Adrenal gland (tissue), 12 donors: Measurements from ENCODE around the gene ERAP2. TPM values are rescaled to one million over a fixed set of nuclear protein-coding genes. Genes with fewer than 3 reads are reported as not detected.

Experiments
- DNase-seq, 7 donors: peaks; one replicate each; pipeline ENCODE4 v3.0.0-alpha.2; 2019 to 2020
- H3K27ac ChIP-seq, 5 donors: fragments of 200-600 bp; sonication (generic) in 4 of 5; 1 replicate in 3 of 5; 2 replicates in 2 of 5; pipeline versions ENCODE4 v1.5.1 to v1.8.0; 2016 to 2020; ENCODE audit warnings: mild to moderate bottlenecking in 1 of 5
- H3K27me3 ChIP-seq: fragments of 200-600 bp; 2 replicates; pipeline ENCODE4 v1.8.0; 2021
- H3K36me3 ChIP-seq, 2 donors: fragments of 200-600 bp; replicated peaks in 1 of 2; 1 replicate in 1 of 2; 2 replicates in 1 of 2; pipeline versions ENCODE4 v1.5.1 to v1.8.0; 2018 to 2022
- H3K4me1 ChIP-seq, 2 donors: fragments of 200-600 bp; replicated peaks in 1 of 2; 1 replicate in 1 of 2; 2 replicates in 1 of 2; pipeline versions ENCODE4 v1.5.1 to v1.8.0; 2018 to 2021
- H3K4me3 ChIP-seq, 4 donors: fragments of 200-600 bp; sonication (generic) in 3 of 4; one replicate each; pipeline ENCODE4 v1.5.1; 2016 to 2018
- H3K9me3 ChIP-seq, 3 donors: fragments of 200-600 bp; sonication (generic) in 1 of 3; replicated peaks in 1 of 3; 1 replicate in 2 of 3; 2 replicates in 1 of 3; pipeline versions ENCODE4 v1.5.1 to v1.8.0; 2016 to 2021
- POLR2A ChIP-seq, 2 donors: fragments of 450-650 bp; IDR thresholded peaks; one replicate each; pipeline ENCODE4 v1.6.1; 2017; ENCODE audit warnings: antibody characterized with exemption in 2 of 2, mild to moderate bottlenecking in 2 of 2, moderate library complexity in 1 of 2
- WGBS, 4 donors: extraction: QIAGEN DNeasy Blood & Tissue Kit in 2 of 4; methylation state at CpG; one replicate each; pipeline versions ENCODE4 v1.1.5 to v1.1.7; 2013 to 2017; 5-methylcytosine and 5-hydroxymethylcytosine counted together
- intact Hi-C, 2 donors: fragments of 100-400 bp; cut with DNase I; formaldehyde crosslinking; loops; one replicate each; pipeline versions ENCODE4 v1.14.1 to v1.15.0; 2022 to 2023
- polyA plus RNA-seq, 3 donors: library from polyadenylated mRNA; stranded (reverse); fragments of 200-250 nt in 2 of 3; fragments of 350-450 nt in 1 of 3; fragmentation: Illumina TruSeq in 1 of 3; extraction: RNeasy Lipid Tissue Mini Kit (QIAGEN cat#74804) in 1 of 3; gene quantifications; one replicate each; pipeline ENCODE4 v1.2.3, GENCODE V29; 2013 to 2014
- total RNA-seq, 9 donors: library from RNA; depleted of rRNA in 4 of 9; stranded (reverse); fragments of >200 nt in 4 of 9; fragments of 120-200 nt in 1 of 9; fragmentation: NEBNext Ultra II Directional in 1 of 9; extraction: Animal tissue kit (Norgen Biotek cat#: 25700) in 1 of 9; gene quantifications; one replicate each; pipeline versions ENCODE4 v1.1.0 to v1.2.4, GENCODE V29; 2013 to 2023
- TF ChIP-seq, protein P1 (sequence below), 6 experiments: fragments of 450-650 bp in 4 of 6; fragments of 200-600 bp in 2 of 6; sonication (generic) in 1 of 6; IDR thresholded peaks; 1 replicate in 5 of 6; 2 replicates in 1 of 6; pipeline versions ENCODE4 v1.5.1 to v1.8.0; 2016 to 2021; ENCODE audit warnings: antibody characterized with exemption in 6 of 6, mild to moderate bottlenecking in 2 of 6, moderate library complexity in 1 of 6
- donor health status: healthy with polysubstance abuse.
- donor health status: Bipolar disorder and iron deficiency.
- donor health status: DM: yes; HTN: yes; CAD: no.
- donor health status: DM: no; HTN: no; CAD: no.
- donor health status: DM: no; HTN: no; CAD: no.
- donor health status: DM: yes; HTN: yes; CAD: no.

The ERAP2 gene
- total and polyA plus RNA-seq, 12 donors = 0.94 to 32.1 (median 10.2) TPM

DNA sequence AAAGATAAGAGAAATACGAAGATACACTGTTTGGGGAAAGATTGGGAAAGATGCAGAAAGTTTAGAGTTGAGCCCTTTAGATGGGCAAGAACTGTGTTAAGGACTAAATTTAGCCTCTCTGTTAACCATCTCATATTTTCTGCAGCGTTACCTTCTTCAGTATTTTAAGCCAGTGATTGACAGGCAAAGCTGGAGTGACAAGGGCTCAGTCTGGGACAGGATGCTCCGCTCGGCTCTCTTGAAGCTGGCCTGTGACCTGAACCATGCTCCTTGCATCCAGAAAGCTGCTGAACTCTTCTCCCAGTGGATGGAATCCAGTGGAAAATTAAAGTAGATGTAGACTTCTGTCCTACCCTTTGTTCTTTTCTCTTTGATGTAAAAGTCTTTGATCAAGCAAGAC, 33.1 kb downstream of the ERAP2 start:
- Histone ChIP-seq H3K27me3 (no peaks in the 10 kb centered on the region), H3K27ac (no peak overlapping the region), H3K9me3 (no peaks in the 10 kb centered on the region), H3K36me3 (no peaks in the 10 kb centered on the region), H3K4me1 (no peaks in the 10 kb centered on the region), H3K4me3 (no peak overlapping the region)
- no peak for DNase-seq
- WGBS, 4 donors = 79 to 82% (median 81%) methylated on average over 4 of the region's 4 CpGs
- intact Hi-C loops = no loop called here
- no peak for TF ChIP-seq POLR2A (IDR thresholded peaks at IDR 0.05)
- TF ChIP-seq, protein P1, sequence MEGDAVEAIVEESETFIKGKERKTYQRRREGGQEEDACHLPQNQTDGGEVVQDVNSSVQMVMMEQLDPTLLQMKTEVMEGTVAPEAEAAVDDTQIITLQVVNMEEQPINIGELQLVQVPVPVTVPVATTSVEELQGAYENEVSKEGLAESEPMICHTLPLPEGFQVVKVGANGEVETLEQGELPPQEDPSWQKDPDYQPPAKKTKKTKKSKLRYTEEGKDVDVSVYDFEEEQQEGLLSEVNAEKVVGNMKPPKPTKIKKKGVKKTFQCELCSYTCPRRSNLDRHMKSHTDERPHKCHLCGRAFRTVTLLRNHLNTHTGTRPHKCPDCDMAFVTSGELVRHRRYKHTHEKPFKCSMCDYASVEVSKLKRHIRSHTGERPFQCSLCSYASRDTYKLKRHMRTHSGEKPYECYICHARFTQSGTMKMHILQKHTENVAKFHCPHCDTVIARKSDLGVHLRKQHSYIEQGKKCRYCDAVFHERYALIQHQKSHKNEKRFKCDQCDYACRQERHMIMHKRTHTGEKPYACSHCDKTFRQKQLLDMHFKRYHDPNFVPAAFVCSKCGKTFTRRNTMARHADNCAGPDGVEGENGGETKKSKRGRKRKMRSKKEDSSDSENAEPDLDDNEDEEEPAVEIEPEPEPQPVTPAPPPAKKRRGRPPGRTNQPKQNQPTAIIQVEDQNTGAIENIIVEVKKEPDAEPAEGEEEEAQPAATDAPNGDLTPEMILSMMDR (IDR thresholded peaks at IDR 0.05) = no peak

DNA sequence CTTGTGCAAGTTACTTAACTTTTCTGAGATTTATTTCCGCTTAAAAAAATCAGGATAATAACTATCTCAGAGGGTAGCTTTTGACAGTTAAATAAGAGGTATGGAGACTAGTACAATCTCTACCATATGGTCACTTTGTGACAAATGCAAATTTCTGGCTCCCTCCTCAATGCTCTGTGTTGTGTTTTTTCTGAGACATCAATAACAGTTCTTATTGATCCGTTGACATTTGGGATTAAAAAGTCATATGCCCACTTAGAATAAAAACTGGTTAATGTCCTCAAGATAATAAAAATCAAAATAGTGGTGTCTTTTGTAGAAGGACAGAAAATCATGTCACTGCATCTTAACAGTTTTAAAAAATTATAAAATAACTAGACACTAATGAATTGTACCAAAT, 34.8 kb downstream of the ERAP2 start:
- Histone ChIP-seq H3K4me3 (no peak overlapping the region), H3K4me1 (no peaks in the 10 kb centered on the region), H3K27ac (no peak overlapping the region), H3K9me3 (no peaks in the 10 kb centered on the region), H3K36me3 (no peaks in the 10 kb centered on the region), H3K27me3 (no peaks in the 10 kb centered on the region)
- DNase-seq = no peak
- intact Hi-C loops = no loop called here
- WGBS, 4 donors = 93 to 99% (median 97%) methylated on average over 2 of the region's 2 CpGs
- no peak for TF ChIP-seq POLR2A (IDR thresholded peaks at IDR 0.05)
- TF ChIP-seq, protein P1 (IDR thresholded peaks at IDR 0.05) = no peak

DNA sequence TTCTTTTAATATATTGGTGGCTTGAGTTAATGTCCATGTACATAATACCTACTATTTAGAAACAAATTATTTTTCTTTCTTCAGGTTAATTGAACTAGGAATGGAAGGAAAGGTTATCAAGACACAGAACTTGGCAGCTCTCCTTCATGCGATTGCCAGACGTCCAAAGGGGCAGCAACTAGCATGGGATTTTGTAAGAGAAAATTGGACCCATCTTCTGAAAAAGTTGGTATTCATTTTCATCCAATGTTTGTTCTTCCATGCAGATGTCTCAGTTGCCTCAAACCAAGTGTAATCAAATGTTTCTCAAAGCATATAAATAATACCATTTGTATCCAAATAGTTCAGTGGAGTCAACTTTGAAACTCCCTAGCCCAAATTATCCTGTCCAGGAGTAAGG, 36.9 kb downstream of the ERAP2 start:
- H3K4me3 ChIP-seq = no peak overlapping the region
- no peaks in the 10 kb centered on the region for H3K36me3 ChIP-seq
- DNase-seq = no peak
- no peak overlapping the region for H3K27ac ChIP-seq
- H3K9me3 ChIP-seq = no peaks in the 10 kb centered on the region
- no peak for TF ChIP-seq POLR2A (IDR thresholded peaks at IDR 0.05)
- TF ChIP-seq, protein P1 (IDR thresholded peaks at IDR 0.05) = no peak
- 68 to 79% (median 72%) methylated on average over 2 of the region's 2 CpGs for WGBS, 4 donors
- intact Hi-C loops = no loop called here
- no peaks in the 10 kb centered on the region for H3K27me3 ChIP-seq
- no peaks in the 10 kb centered on the region for H3K4me1 ChIP-seq

DNA sequence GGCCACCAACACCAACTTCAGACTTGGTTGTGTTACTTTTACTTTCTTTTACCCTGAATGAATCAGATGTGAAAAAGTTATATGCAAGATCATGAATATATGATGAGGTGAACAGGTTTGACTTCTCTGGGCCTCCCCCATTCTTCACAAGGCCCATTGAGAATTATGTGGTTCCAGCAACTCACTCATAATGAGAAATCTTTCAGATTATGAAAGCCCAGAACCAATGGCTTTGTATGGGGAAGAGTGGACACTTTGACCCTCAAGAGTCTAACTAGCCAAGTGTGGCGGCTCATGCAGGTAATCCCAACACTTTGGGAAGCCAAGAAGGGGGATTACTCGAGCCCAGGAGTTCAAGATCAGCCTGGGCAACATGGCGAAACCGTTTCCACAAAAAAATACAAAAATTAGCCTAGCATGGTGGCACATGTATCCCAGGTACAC, 43.5 kb downstream of the ERAP2 start:
- H3K36me3 ChIP-seq = no peaks in the 10 kb centered on the region
- intact Hi-C loops = loop anchor here in 1 of 2 donors (10.0 kb wide), 1 partner anchor 45 kb away; the partner anchor contains the start of gene ERAP2
- WGBS, 4 donors = 78 to 95% (median 87%) methylated on average over 4 of the region's 4 CpGs

More for the DNA sequence above, 43.5 kb downstream of the ERAP2 start:
- no peak overlapping the region for H3K4me3 ChIP-seq
- no peak for TF ChIP-seq POLR2A (IDR thresholded peaks at IDR 0.05)
- TF ChIP-seq, protein P1 (IDR thresholded peaks at IDR 0.05) = no peak
- no peaks in the 10 kb centered on the region for H3K9me3 ChIP-seq
- H3K4me1 ChIP-seq = no peaks in the 10 kb centered on the region
- no peak overlapping the region for H3K27ac ChIP-seq
- no peaks in the 10 kb centered on the region for H3K27me3 ChIP-seq
- no peak for DNase-seq
